ENCODE results near the gene GRID1.

GRCh38 chr10:85850736-85851135 lies 515.9 kb downstream of the GRID1 start:
- TF ChIP-seq, protein P1, sequence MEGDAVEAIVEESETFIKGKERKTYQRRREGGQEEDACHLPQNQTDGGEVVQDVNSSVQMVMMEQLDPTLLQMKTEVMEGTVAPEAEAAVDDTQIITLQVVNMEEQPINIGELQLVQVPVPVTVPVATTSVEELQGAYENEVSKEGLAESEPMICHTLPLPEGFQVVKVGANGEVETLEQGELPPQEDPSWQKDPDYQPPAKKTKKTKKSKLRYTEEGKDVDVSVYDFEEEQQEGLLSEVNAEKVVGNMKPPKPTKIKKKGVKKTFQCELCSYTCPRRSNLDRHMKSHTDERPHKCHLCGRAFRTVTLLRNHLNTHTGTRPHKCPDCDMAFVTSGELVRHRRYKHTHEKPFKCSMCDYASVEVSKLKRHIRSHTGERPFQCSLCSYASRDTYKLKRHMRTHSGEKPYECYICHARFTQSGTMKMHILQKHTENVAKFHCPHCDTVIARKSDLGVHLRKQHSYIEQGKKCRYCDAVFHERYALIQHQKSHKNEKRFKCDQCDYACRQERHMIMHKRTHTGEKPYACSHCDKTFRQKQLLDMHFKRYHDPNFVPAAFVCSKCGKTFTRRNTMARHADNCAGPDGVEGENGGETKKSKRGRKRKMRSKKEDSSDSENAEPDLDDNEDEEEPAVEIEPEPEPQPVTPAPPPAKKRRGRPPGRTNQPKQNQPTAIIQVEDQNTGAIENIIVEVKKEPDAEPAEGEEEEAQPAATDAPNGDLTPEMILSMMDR (IDR thresholded peaks at IDR 0.05): no peak
- TF ChIP-seq EP300 (IDR thresholded peaks at IDR 0.05; ENCODE audit: low read depth): no peak
- no peak for TF ChIP-seq POLR2A (IDR thresholded peaks at IDR 0.05)
